Measurements from ENCODE around the gene TREH.

The TREH gene

GRCh38 chr11:118670063-118670462 is 9.4 kb downstream of the TREH start:
- Mint-ChIP-seq H3K4me3 (no peak overlapping the region), H3K9me3 (no peaks in the 10 kb centered on the region), H3K4me1 (ENCODE audit: low read depth) (no peaks in the 10 kb centered on the region), H3K27ac (no peak overlapping the region), H3K27me3 (peaks cover 22% of the 10 kb centered on the region), H3K36me3 (ENCODE audit: low read depth) (no peaks in the 10 kb centered on the region)
- intact Hi-C loops (cut with micrococcal nuclease): no loop called here

DNA sequence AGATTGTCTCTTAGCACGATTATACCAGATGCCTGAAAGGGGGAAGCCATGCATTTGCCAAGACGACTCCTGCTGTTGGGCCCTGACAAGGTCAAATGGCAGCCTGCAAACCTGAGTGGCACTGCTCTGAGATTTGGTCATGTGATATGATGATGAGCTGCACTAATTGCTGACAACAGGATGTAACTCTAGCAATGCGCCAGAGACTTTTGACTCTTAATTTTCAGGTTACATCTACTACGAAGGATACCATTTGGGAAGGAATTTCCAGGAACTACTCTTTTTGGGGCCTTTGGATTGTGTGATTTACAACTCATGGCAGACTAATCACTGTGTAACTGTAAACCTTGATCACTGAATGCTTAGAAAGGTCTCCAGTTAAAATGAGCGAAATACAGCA is 13.1 kb downstream of the TREH start:
- H3K4me3 Mint-ChIP-seq: no peak overlapping the region
- intact Hi-C loops (cut with micrococcal nuclease): no loop called here
- peaks cover 18% of the 10 kb centered on the region for H3K27me3 Mint-ChIP-seq
- no peaks in the 10 kb centered on the region for H3K9me3 Mint-ChIP-seq
- no peak overlapping the region for H3K27ac Mint-ChIP-seq
- H3K36me3 Mint-ChIP-seq (ENCODE audit: low read depth): no peaks in the 10 kb centered on the region
- H3K4me1 Mint-ChIP-seq (ENCODE audit: low read depth): no peaks in the 10 kb centered on the region

- no peaks in the 10 kb centered on the region for H3K9me3 Mint-ChIP-seq
- H3K27ac Mint-ChIP-seq: no peak overlapping the region
- H3K27me3 Mint-ChIP-seq: peaks cover 18% of the 10 kb centered on the region
- intact Hi-C loops (cut with micrococcal nuclease): no loop called here
- H3K4me1 Mint-ChIP-seq (ENCODE audit: low read depth): no peaks in the 10 kb centered on the region
- no peak overlapping the region for H3K4me3 Mint-ChIP-seq
- H3K36me3 Mint-ChIP-seq (ENCODE audit: low read depth): no peaks in the 10 kb centered on the region
Measured at GRCh38 chr11:118663902-118664301, 15.5 kb downstream of the TREH start.

GRCh38 chr11:118663381-118663780 is 16.1 kb downstream of the TREH start:
- no peak overlapping the region for H3K27ac Mint-ChIP-seq
- H3K4me1 Mint-ChIP-seq (ENCODE audit: low read depth): no peaks in the 10 kb centered on the region
- H3K9me3 Mint-ChIP-seq: no peaks in the 10 kb centered on the region
- peaks cover 15% of the 10 kb centered on the region for H3K27me3 Mint-ChIP-seq
- H3K36me3 Mint-ChIP-seq (ENCODE audit: low read depth): no peaks in the 10 kb centered on the region
- intact Hi-C loops (cut with micrococcal nuclease): no loop called here
- H3K4me3 Mint-ChIP-seq: no peak overlapping the region

- intact Hi-C loops (cut with micrococcal nuclease): no loop called here
- Mint-ChIP-seq H3K27ac (no peak overlapping the region), H3K9me3 (no peaks in the 10 kb centered on the region), H3K36me3 (ENCODE audit: low read depth) (no peaks in the 10 kb centered on the region), H3K4me1 (ENCODE audit: low read depth) (no peaks in the 10 kb centered on the region), H3K4me3 (no peak overlapping the region), H3K27me3 (peaks cover 18% of the 10 kb centered on the region)
Measured at GRCh38 chr11:118662401-118663271, 16.8 kb downstream of the TREH start.

GRCh38 chr11:118661425-118662301 is 17.8 kb downstream of the TREH start:
- Mint-ChIP-seq H3K27me3 (peaks cover 18% of the 10 kb centered on the region), H3K36me3 (ENCODE audit: low read depth) (no peaks in the 10 kb centered on the region), H3K4me1 (ENCODE audit: low read depth) (no peaks in the 10 kb centered on the region), H3K9me3 (no peaks in the 10 kb centered on the region), H3K4me3 (no peak overlapping the region), H3K27ac (no peak overlapping the region)
- intact Hi-C loops (cut with micrococcal nuclease): no loop called here

GRCh38 chr11:118660681-118661424 is 18.6 kb downstream of the TREH start:
- Mint-ChIP-seq H3K4me3 (no peak overlapping the region), H3K4me1 (ENCODE audit: low read depth) (no peaks in the 10 kb centered on the region), H3K27ac (no peak overlapping the region), H3K9me3 (no peaks in the 10 kb centered on the region), H3K36me3 (ENCODE audit: low read depth) (no peaks in the 10 kb centered on the region), H3K27me3 (peaks cover 18% of the 10 kb centered on the region)
- intact Hi-C loops (cut with micrococcal nuclease): no loop called here

DNA sequence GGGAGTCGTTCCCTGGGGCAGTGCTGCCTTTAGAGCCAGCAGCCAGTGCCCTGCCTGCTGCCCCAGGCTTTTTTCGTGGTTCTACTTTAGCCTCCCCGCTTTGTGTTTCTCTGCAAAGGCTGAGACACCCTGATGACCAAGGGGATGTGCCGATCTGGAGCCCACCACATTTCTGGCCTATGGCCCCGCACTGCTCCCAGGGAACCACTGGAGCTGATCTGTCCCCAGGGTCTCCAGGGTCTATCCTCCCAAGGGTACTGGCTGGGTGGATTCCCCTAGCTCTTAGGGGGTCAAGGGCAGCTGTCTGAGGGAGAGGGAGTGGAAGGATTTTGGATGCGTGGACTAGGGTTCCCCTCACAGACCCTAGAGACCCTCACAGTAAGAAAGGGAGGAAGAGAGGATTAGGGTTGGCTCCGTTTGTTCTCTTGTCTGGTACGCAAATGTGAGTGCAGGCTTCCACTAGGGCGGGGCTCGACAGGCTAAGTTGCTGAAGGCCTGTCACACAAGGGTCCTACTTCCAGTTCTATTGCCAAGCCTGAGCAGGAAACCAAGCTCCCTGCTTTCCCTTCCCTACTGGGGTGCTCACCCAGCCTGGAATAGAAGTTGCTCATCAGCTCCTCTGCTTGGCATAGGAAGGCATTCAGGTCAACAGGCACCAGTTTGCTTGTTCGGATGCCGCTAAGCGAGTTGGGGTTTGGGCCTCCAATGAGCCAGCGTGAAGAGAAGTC is 19.3 kb downstream of the TREH start:
- Mint-ChIP-seq H3K36me3 (ENCODE audit: low read depth) (no peaks in the 10 kb centered on the region), H3K4me1 (ENCODE audit: low read depth) (no peaks in the 10 kb centered on the region), H3K9me3 (no peaks in the 10 kb centered on the region), H3K27me3 (peaks cover 18% of the 10 kb centered on the region), H3K4me3 (no peak overlapping the region), H3K27ac (no peak overlapping the region)
- intact Hi-C loops (cut with micrococcal nuclease): loop anchor here (5.0 kb wide), 1 partner anchor 53 kb away; the partner anchor contains the start of gene PHLDB1

GRCh38 chr11:118659314-118659952 is 20.0 kb downstream of the TREH start:
- no peaks in the 10 kb centered on the region for H3K36me3 Mint-ChIP-seq (ENCODE audit: low read depth)
- H3K4me3 Mint-ChIP-seq: no peak overlapping the region
- no peaks in the 10 kb centered on the region for H3K4me1 Mint-ChIP-seq (ENCODE audit: low read depth)
- peaks cover 18% of the 10 kb centered on the region for H3K27me3 Mint-ChIP-seq
- H3K9me3 Mint-ChIP-seq: no peaks in the 10 kb centered on the region
- no peak overlapping the region for H3K27ac Mint-ChIP-seq
- intact Hi-C loops (cut with micrococcal nuclease): loop anchor here (5.0 kb wide), 1 partner anchor 52 kb away; the partner anchor contains the start of gene PHLDB1

GRCh38 chr11:118658429-118659313 is 20.8 kb downstream of the TREH start:
- intact Hi-C loops (cut with micrococcal nuclease): loop anchor here (5.0 kb wide), 1 partner anchor 51 kb away; the partner anchor contains the start of gene PHLDB1

GRCh38 chr11:118657709-118658428 is 21.6 kb downstream of the TREH start:
- no peaks in the 10 kb centered on the region for H3K36me3 Mint-ChIP-seq (ENCODE audit: low read depth)
- H3K4me3 Mint-ChIP-seq: no peak overlapping the region
- no peaks in the 10 kb centered on the region for H3K9me3 Mint-ChIP-seq
- no peaks in the 10 kb centered on the region for H3K4me1 Mint-ChIP-seq (ENCODE audit: low read depth)
- H3K27ac Mint-ChIP-seq: no peak overlapping the region
- H3K27me3 Mint-ChIP-seq: peaks cover 18% of the 10 kb centered on the region
- intact Hi-C loops (cut with micrococcal nuclease): loop anchor here (5.0 kb wide), 1 partner anchor 51 kb away; the partner anchor contains the start of gene PHLDB1

More at GRCh38 chr11:118658429-118659313, 20.8 kb downstream of the TREH start:
- no peak overlapping the region for H3K4me3 Mint-ChIP-seq
- H3K27ac Mint-ChIP-seq: no peak overlapping the region
- no peaks in the 10 kb centered on the region for H3K9me3 Mint-ChIP-seq
- H3K27me3 Mint-ChIP-seq: peaks cover 18% of the 10 kb centered on the region
- H3K4me1 Mint-ChIP-seq (ENCODE audit: low read depth): no peaks in the 10 kb centered on the region
- H3K36me3 Mint-ChIP-seq (ENCODE audit: low read depth): no peaks in the 10 kb centered on the region

Data from dendritic cell treated with granulocyte-macrophage colony-stimulating factor and Interleukin-4, amounts not matched to agents 40 ng/mL and 50 ng/mL, for 4 days (primary cell).